GM12864 (cell line): ENCODE measurements around the gene CCL22.

Experiments used
- DNase-seq: peaks from one replicate; pipeline ENCODE4 v3.0.0-alpha.2; 2011; ENCODE audit warnings: low read depth
- H3K4me3 ChIP-seq: 2 replicates; pipeline ENCODE4 v1.5.1; 2011; ENCODE audit warnings: mild to moderate bottlenecking, low read depth, low read length, control low read depth
- CTCF ChIP-seq: IDR thresholded peaks from 2 replicates; pipeline ENCODE4 v1.5.1; 2011; ENCODE audit warnings: low read depth, mild to moderate bottlenecking, moderate library complexity, low read length, control low read depth, inconsistent platforms; ENCODE audit errors: missing control alignments

The CCL22 gene

GRCh38 chr16:57347858-57348257 is 10.7 kb upstream of the CCL22 start:
- no peak for DNase-seq
- no peak overlapping the region for H3K4me3 ChIP-seq
- TF ChIP-seq CTCF: no peak

GRCh38 chr16:57348327-57348726 is 10.3 kb upstream of the CCL22 start:
- no peak for TF ChIP-seq CTCF
- DNase-seq: no peak
- no peak overlapping the region for H3K4me3 ChIP-seq

GRCh38 chr16:57349212-57350031 is 9.2 kb upstream of the CCL22 start:
- H3K4me3 ChIP-seq: peak overlapping the region; percentile 48
- no peak for TF ChIP-seq CTCF
- DNase-seq: peak; percentile 54

GRCh38 chr16:57352636-57353047 is 5.9 kb upstream of the CCL22 start:
- no peak overlapping the region for H3K4me3 ChIP-seq
- TF ChIP-seq CTCF: no peak

GRCh38 chr16:57354311-57354710 is 4.3 kb upstream of the CCL22 start:
- no peak overlapping the region for H3K4me3 ChIP-seq
- DNase-seq: no peak
- TF ChIP-seq CTCF: no peak

More at GRCh38 chr16:57352636-57353047, 5.9 kb upstream of the CCL22 start:
- no peak for DNase-seq

- DNase-seq: no peak
These were observed 2.6 kb upstream of the CCL22 start for GRCh38 chr16:57355898-57356414.

More at GRCh38 chr16:57355898-57356414, 2.6 kb upstream of the CCL22 start:
- no peak for TF ChIP-seq CTCF
- H3K4me3 ChIP-seq: no peak overlapping the region
